Activated naive CD4-positive, alpha-beta T cell treated with anti-CD3 and anti-CD28 coated beads for 36 hours (primary cell): ENCODE measurements around the gene ACSM4. TPM values are rescaled to one million over a fixed set of nuclear protein-coding genes. Genes with fewer than 3 reads are reported as not detected.
"Not testable (repeated sequence)": the region's sequence is repeated elsewhere in the genome, so short reads cannot be mapped to it uniquely, and the experiment has no call there.

Experiments
- CTCF ChIA-PET: fragments of 350-600 bp; sonication (Branson Sonifier 250); formaldehyde crosslinking; loops from one replicate; lab custom pipeline; 2021; ENCODE audit warnings: antibody characterized with exemption; lab: Charles Lee
- DNase-seq: peaks from one replicate; pipeline ENCODE4 v3.0.0-alpha.2; 2020
- H3K27ac Mint-ChIP-seq: one replicate; pipeline ENCODE4 v1.8.0; 2021; ENCODE audit warnings: mild to moderate bottlenecking, mixed read lengths
- H3K27me3 Mint-ChIP-seq: one replicate; pipeline ENCODE4 v1.8.0; 2021; ENCODE audit warnings: low read depth, mixed read lengths
- H3K36me3 Mint-ChIP-seq: one replicate; pipeline ENCODE4 v1.8.0; 2021; ENCODE audit warnings: low read depth, mixed read lengths
- H3K4me1 Mint-ChIP-seq: one replicate; pipeline ENCODE4 v1.8.0; 2021; ENCODE audit warnings: low read depth, mixed read lengths
- H3K4me3 Mint-ChIP-seq: one replicate; pipeline ENCODE4 v1.8.0; 2021; ENCODE audit warnings: mild to moderate bottlenecking, moderate library complexity, mixed read lengths
- H3K9me3 Mint-ChIP-seq: one replicate; pipeline ENCODE4 v1.8.0; 2021; ENCODE audit warnings: mixed read lengths
- intact Hi-C: fragments of 100-400 bp; cut with micrococcal nuclease; formaldehyde crosslinking; loops from one replicate; pipeline ENCODE4 v1.15.1; 2023
- total RNA-seq, 2 experiments: library from RNA; stranded (reverse); gene quantifications; one replicate each; pipeline ENCODE4 v1.2.3, GENCODE V29; 2021

Gene ACSM4
- total RNA-seq, 2 experiments from 2014 or later = not detected

DNA sequence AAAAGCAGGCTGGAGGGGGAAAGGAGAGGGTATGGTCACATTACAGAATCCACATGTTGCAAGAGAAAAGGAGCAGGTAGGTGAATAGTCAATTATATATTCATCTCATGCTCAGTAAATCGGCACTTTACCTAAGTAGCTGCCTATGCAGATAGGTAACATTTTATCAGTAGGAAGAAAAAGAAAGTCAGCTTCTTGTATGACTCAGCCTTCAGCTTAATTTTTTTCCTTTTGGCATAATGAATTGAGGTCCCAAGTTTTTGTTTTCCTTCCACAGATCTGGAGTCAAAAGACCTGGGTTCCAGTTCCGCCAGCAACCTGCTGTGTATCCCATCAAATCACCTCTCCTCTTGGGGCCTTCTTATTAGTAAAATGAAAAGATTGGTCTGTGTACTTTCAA is 6.0 kb upstream of the ACSM4 start:
- intact Hi-C loops = no loop called here
- no peaks in the 10 kb centered on the region for H3K9me3 Mint-ChIP-seq
- no peaks in the 10 kb centered on the region for H3K36me3 Mint-ChIP-seq
- H3K27me3 Mint-ChIP-seq = peaks cover 2% of the 10 kb centered on the region
- H3K27ac Mint-ChIP-seq = no peak overlapping the region
- CTCF ChIA-PET = interaction anchor here (0.6 kb wide), 1 partner anchor 29 kb away, joined by 3 read pairs; no protein-coding TSS in a partner anchor
- H3K4me1 Mint-ChIP-seq = no peaks in the 10 kb centered on the region
- H3K4me3 Mint-ChIP-seq = no peak overlapping the region
- DNase-seq = no peak

DNA sequence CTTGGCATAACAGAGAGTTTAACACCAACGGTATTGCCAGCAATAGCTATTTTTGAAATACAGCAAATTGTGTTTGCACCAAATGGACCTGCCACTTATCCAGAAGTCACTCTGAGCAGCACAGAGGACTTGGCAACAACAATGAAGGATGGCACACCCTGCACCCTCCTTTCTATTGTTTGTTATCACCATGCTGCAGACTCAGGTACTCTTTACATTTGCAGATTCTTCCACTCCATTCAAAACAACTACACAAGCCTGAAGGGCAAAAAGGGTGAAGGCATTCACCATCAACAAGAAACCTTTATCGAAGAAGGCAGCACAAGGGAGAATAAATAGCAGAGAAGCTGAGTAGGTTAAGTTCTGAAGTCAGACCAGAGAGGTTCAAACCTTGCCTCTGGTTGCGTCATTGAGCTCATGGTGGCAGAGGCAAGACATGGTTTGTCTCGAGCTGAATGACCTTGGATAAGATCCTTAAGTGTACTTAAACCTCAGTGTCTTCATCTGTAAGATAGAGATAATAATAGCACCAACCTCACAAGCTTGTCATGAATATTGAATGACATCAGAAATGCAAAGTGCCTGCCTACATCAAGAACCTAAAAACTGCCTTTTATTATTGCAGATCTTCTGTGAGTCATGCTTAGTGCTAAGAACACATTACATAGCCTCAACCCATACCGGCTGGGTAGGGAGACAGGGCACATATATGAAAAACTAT is 1.4 kb upstream of the ACSM4 start:
- H3K4me1 Mint-ChIP-seq = no peaks in the 10 kb centered on the region
- intact Hi-C loops = no loop called here
- CTCF ChIA-PET = no interaction called here
- H3K27ac Mint-ChIP-seq = no peak overlapping the region
- H3K9me3 Mint-ChIP-seq = no peaks in the 10 kb centered on the region
- H3K4me3 Mint-ChIP-seq = no peak overlapping the region
- no peaks in the 10 kb centered on the region for H3K36me3 Mint-ChIP-seq
- H3K27me3 Mint-ChIP-seq = peaks cover 2% of the 10 kb centered on the region
- no peak for DNase-seq

DNA sequence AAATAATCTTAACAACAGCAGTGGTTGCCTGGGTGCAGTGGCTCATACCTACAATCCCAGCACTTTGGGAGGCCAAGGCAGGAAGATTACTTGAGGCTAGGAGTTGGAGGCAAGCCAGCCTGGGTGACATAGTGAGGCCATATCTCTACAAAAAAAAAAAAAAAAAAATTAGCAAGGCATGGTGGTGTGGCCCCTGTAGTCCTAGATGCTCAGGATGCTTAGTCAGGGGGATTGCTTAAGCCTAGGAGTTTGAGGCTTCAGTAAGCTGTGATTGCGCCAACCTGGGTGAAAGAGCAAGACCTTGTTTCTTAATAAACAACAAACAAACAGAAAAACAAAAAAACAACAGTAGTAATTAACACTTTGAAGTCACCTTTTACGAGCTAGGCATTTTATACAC is 642 bp upstream of the ACSM4 start:
- CTCF ChIA-PET = interaction anchor here (0.7 kb wide), 1 partner anchor 142 kb away, joined by 5 read pairs; no protein-coding TSS in a partner anchor
- Mint-ChIP-seq H3K27ac (no peak overlapping the region), H3K36me3 (no peaks in the 10 kb centered on the region), H3K4me1 (no peaks in the 10 kb centered on the region), H3K27me3 (peaks cover 2% of the 10 kb centered on the region), H3K9me3 (no peaks in the 10 kb centered on the region), H3K4me3 (no peak overlapping the region)
- intact Hi-C loops = no loop called here
- DNase-seq = no peak

DNA sequence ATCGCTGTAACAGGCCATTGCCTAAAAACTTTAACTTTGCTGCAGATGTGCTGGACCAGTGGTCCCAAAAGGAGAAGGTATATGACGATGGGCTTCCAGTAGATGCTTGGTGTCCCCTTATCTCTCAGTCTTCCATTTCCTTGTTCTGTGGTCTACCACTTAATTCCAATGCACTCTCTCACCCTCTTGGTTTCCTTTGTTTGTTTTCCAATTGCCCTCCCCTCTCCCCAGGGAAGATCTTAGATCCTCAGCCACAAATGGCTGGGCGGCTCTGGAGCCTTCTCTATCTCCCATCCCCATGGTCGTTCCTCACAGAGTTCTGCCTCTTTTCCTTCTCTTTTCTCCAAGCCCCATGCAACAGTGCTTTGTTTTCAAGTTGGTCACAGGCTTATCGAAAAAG is 584 bp downstream of the ACSM4 start:
- CTCF ChIA-PET = no interaction called here
- DNase-seq = no peak
- Mint-ChIP-seq H3K9me3 (no peaks in the 10 kb centered on the region), H3K4me3 (no peak overlapping the region), H3K36me3 (no peaks in the 10 kb centered on the region), H3K27ac (no peak overlapping the region), H3K4me1 (no peaks in the 10 kb centered on the region), H3K27me3 (peaks cover 2% of the 10 kb centered on the region)
- intact Hi-C loops = no loop called here

DNA sequence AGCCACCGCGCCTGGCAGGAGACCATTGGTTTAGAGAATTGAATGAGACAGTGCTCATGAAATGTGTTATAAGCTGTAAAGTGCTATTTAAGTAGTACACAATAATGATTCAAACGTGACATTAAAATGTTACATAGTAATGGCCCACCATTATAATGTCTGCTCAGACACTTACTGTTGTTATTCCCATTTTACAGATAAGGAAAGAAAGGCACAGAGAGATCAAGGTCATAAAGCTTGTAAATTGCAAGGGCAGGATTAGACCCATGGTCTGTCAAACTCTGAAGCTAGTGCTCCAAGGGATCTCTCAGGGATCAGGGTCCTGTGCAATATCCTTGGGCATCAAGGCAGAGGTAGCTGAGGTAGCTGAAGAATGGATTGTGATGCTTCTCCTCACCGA is 6.2 kb downstream of the ACSM4 start:
- no peak for DNase-seq
- Mint-ChIP-seq H3K4me3 (no peak overlapping the region), H3K27ac (no peak overlapping the region), H3K4me1 (no peaks in the 10 kb centered on the region), H3K9me3 (no peaks in the 10 kb centered on the region), H3K36me3 (no peaks in the 10 kb centered on the region), H3K27me3 (no peaks in the 10 kb centered on the region)
- intact Hi-C loops = no loop called here
- CTCF ChIA-PET = no interaction called here

DNA sequence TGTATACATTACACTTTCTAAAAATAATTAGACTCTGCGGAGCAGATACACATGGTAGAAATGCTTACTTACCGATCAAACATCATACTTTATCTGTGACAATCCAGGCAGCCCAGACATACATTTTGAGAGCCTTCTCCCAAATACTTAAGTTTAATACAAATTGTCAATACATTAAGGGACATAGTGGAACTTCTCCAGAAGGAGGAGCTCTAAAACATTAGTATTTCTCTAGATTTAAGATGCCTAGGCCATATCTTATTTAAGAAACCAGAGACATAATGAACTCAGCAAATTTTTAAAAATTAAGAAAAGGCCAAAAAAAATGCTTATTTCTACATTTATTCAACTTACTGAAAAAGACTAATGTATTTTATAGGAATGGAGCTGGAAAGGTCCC is 16.1 kb downstream of the ACSM4 start:
- Mint-ChIP-seq H3K36me3 (no peaks in the 10 kb centered on the region), H3K4me1 (no peaks in the 10 kb centered on the region), H3K27me3 (no peaks in the 10 kb centered on the region), H3K4me3 (no peak overlapping the region), H3K27ac (no peak overlapping the region), H3K9me3 (no peaks in the 10 kb centered on the region)
- intact Hi-C loops = no loop called here
- no peak for DNase-seq
- CTCF ChIA-PET = interaction anchor here (1.1 kb wide), 1 partner anchor 33 kb away, joined by 3 read pairs; no protein-coding TSS in a partner anchor

DNA sequence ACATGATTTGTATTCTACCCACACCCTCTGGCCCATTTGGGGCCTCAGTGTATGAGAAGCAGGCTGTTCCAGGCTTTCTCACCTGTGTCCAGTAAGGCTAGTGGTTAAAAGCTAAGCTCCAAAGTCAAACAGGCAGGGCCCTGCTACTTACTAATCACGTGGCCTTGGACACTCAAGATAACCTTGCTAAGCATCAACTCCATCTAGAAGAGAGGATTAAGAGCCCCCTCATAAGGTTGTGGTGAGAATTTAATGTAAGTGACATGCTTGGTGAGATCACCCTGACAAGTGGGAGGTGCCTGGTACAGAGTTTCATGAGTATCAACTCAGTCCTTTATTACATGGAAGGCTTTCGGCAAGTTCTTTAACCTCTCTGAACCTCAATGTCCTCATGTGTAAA is 17.8 kb downstream of the ACSM4 start:
- CTCF ChIA-PET = no interaction called here
- H3K4me3 Mint-ChIP-seq = no peak overlapping the region
- no peaks in the 10 kb centered on the region for H3K27me3 Mint-ChIP-seq
- no peak overlapping the region for H3K27ac Mint-ChIP-seq
- H3K36me3 Mint-ChIP-seq = no peaks in the 10 kb centered on the region
- H3K4me1 Mint-ChIP-seq = no peaks in the 10 kb centered on the region
- DNase-seq = no peak
- no peaks in the 10 kb centered on the region for H3K9me3 Mint-ChIP-seq
- intact Hi-C loops = no loop called here

DNA sequence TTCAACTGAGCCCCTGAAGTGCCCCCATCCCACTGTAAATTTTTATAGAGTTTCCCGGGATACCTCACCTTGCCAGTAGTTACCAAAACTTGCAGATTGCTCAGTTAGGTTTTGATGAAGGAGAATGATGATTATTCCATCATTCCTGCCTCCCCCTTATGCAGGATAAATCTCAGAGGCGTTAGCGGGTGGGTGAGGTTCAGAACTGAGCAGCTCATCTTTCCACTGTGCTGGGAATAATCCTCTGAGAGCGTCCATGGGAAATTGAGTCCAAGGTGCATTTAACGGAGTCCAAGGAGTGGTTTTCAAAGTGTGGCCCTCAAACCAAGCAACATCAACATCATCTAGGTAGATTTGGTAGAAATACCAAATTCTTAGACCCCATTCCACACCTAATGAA is 18.7 kb downstream of the ACSM4 start:
- no peaks in the 10 kb centered on the region for H3K9me3 Mint-ChIP-seq
- CTCF ChIA-PET = no interaction called here
- H3K27me3 Mint-ChIP-seq = no peaks in the 10 kb centered on the region
- no peak overlapping the region for H3K27ac Mint-ChIP-seq
- H3K4me3 Mint-ChIP-seq = no peak overlapping the region
- no peaks in the 10 kb centered on the region for H3K36me3 Mint-ChIP-seq
- DNase-seq = no peak
- intact Hi-C loops = no loop called here
- H3K4me1 Mint-ChIP-seq = no peaks in the 10 kb centered on the region

DNA sequence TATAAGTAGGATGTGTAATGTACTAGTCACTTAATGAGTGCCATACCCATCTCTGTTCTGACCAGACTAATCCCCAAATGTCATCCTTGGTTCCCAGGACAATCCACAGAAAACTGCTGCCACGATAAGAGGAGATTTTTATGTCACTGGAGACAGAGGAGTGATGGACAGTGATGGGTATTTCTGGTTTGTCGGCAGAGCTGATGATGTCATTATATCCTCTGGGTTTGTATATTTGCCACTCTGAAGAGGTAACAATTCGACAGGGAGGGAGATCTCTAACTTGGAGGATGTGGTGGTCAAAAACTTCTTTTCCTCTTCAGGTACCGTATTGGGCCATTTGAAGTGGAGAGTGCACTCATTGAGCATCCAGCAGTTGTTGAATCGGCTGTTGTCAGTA is 20.3 kb downstream of the ACSM4 start:
- no peak overlapping the region for H3K27ac Mint-ChIP-seq
- H3K4me3 Mint-ChIP-seq = no peak overlapping the region

DNA sequence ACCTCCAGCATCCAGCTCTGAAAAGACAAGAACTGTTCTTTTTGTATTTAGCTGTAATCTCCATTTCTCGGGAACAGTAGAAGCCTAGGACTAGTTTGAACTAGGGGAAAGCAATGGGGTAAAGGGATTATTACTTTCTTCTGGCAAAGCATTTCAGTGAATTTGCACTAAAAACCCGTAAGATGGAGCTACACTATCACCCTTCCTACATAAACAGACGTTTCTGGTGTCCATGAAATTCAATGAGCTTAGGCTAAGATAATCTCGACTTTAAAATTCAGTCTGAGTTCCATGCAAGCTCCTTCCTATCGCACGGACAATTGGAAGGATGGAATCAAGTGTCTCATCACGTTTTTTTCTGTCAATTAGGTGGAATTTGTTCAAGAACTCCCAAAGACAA is 24.0 kb downstream of the ACSM4 start:
- Mint-ChIP-seq H3K4me3 (no peak overlapping the region), H3K27ac (no peak overlapping the region), H3K27me3 (peaks cover 10% of the 10 kb centered on the region)

More for the DNA sequence above, 20.3 kb downstream of the ACSM4 start:
- Mint-ChIP-seq H3K4me1 (no peaks in the 10 kb centered on the region), H3K9me3 (no peaks in the 10 kb centered on the region), H3K36me3 (no peaks in the 10 kb centered on the region), H3K27me3 (peaks cover 2% of the 10 kb centered on the region)
- intact Hi-C loops = no loop called here
- CTCF ChIA-PET = no interaction called here
- DNase-seq = no peak

DNA sequence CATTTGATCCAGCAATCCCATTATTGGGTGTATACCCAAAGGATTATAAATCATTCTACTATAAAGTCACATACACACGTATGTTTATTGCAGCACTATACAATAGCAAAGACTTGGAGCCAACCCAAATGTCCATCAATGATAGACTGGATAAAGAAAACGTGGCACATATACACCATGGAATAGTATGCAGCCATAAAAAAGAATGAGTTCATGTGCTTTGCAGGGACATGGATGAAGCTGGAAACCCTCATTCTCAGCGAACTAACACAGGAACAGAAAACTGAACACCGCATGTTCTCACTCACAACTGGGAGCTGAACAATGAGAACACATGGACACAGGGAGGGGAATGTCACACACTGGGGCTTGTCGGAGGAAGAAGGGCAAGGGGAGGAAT is 33.9 kb downstream of the ACSM4 start:
- CTCF ChIA-PET, intact Hi-C loops, H3K27ac Mint-ChIP-seq, H3K9me3 Mint-ChIP-seq, H3K4me1 Mint-ChIP-seq, H3K4me3 Mint-ChIP-seq, H3K27me3 Mint-ChIP-seq, DNase-seq, H3K36me3 Mint-ChIP-seq: not testable (repeated sequence)

More for the DNA sequence above, 24.0 kb downstream of the ACSM4 start:
- Mint-ChIP-seq H3K9me3 (peaks cover 4% of the 10 kb centered on the region), H3K36me3 (no peaks in the 10 kb centered on the region), H3K4me1 (peaks cover 3% of the 10 kb centered on the region)
- CTCF ChIA-PET = interaction anchor here (0.6 kb wide), 1 partner anchor 40 kb away, joined by 4 read pairs; no protein-coding TSS in a partner anchor
- intact Hi-C loops = no loop called here
- no peak for DNase-seq

DNA sequence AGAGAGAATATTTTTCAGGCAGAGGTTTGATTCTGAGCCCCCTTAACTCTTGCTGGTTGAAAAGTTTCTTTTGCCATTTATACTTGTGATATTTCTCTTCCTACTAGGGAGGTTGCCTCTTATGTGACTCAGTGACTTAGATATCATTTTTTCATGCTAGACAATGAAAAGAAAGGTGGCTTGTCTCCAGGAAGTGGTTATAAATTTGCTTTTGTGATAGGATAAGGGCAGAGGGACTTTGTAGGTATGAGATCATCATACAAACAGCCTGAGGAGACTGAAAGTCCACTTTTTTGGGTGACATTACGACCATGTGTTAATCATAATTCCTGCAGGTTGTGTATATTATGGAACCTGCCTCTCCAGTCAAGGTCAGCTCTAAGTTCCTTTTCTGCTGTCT is 35.8 kb downstream of the ACSM4 start:
- Mint-ChIP-seq H3K27ac (no peak overlapping the region), H3K4me1 (peaks cover 4% of the 10 kb centered on the region), H3K36me3 (no peaks in the 10 kb centered on the region), H3K27me3 (no peaks in the 10 kb centered on the region), H3K9me3 (peaks cover 12% of the 10 kb centered on the region), H3K4me3 (no peak overlapping the region)
- CTCF ChIA-PET = no interaction called here
- intact Hi-C loops = no loop called here
- DNase-seq = no peak

DNA sequence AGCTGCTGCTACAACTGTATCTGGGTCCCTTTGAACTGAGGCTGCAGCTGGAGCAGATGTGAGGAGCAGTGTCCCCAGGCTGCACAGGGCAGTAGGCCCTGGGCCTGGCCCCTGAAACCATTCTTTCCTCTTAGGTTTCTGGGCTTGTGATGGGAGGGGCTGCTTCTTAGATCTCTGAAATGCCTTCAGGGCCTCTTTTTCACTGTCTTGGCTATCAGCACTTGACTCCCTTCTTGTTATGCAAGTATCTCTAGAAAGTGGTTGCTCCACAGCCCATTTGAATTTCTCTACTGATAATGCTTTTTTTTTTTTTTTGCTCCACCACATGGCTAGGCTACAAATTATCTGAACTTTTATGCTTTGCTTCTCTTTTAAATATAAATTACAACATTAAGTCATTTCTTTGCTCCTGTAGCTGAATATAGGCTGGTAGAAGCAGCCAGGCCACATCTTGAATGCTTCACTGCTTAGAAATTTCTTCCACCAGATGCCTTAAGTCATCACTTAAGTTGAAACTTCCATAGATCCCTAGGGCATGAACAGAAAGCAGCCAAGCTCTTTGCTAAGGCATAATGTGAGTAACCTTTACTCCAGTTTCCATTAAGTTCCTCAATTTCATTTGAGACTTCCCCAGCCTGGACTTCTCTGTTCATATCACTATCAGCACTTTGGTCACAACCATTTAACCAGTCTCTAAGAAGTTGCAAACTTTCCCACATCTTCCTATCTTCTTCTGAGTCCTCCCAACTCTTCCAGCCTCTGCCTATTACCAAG is 41.1 kb downstream of the ACSM4 start:
- Mint-ChIP-seq H3K36me3 (no peaks in the 10 kb centered on the region), H3K27me3 (no peaks in the 10 kb centered on the region), H3K27ac (no peak overlapping the region), H3K4me3 (no peak overlapping the region), H3K4me1 (peaks cover 9% of the 10 kb centered on the region), H3K9me3 (peaks cover 18% of the 10 kb centered on the region)
- CTCF ChIA-PET = no interaction called here
- intact Hi-C loops = no loop called here
- DNase-seq = no peak
